ENCODE results near the gene MCM3. TPM values are rescaled to one million over a fixed set of nuclear protein-coding genes. Genes with fewer than 3 reads are reported as not detected.

MCM3 gene
- total RNA-seq, 1 experiment from 2014 or later = 191 TPM

DNA sequence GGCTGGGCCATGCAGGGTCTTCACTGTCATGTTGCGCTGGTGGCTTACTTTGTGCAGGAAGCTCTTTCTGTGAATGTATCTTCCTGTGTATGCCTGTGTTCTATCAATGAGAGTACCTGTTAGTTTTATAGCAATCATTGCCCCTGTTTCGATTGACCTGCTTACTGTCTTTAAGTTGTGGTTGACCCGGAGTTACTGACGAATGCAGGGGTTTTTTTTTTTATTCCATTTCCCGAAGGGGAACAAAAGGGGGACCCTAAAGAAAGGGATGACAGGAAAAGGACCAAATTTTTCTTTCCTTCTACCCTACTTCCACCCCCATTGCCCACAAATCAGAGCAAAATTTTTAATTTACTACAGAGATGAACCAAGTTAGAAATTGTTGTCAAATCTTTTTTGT, 40.1 kb downstream of the MCM3 start, which contains the start of gene IL17F:
TSS of gene IL17F (minus strand) at position 101 of the 400 bp plus-strand sequence. CDS start at position 30, 71 bp downstream.
- ATAC-seq = no peak
- no peaks in the 10 kb centered on the region for H4K20me1 ChIP-seq (ENCODE audit: insufficient read depth)
- peaks cover 8% of the 10 kb centered on the region; the same call in 1 of the 2 replicates for H3K27me3 ChIP-seq (ENCODE audit: insufficient read depth, low read length)
- no peaks in the 10 kb centered on the region for H3K36me3 ChIP-seq (ENCODE audit: control insufficient read depth in 1 of 2, insufficient read depth in 2 of 2, low read length in 2 of 2)
- DNase-seq (ENCODE audit: low read depth, low spot score) = no peak
- RAD21 ChIA-PET (ENCODE audit: low non-redundant PET in 1 of 2, low total read pairs in 2 of 2, uncharacterized antibody in 2 of 2, unreplicated experiment in 2 of 2) = no interaction called here
- no peak for TF ChIP-seq CEBPB (IDR thresholded peaks at IDR 0.05; ENCODE audit: low read depth)
- TF ChIP-seq CBX3 (IDR thresholded peaks at IDR 0.05; ENCODE audit: low read depth) = no peak
- intact Hi-C loops (cut with micrococcal nuclease) = no loop called here
- POLR2A ChIA-PET = no interaction called here
- H3K4me2 ChIP-seq (ENCODE audit: low read length) = no peak within 1 kb of the TSS
- CTCF ChIA-PET = no interaction called here
- H3K9ac ChIP-seq (ENCODE audit: low read length) = no peak within 1 kb of the TSS
- H3K79me2 ChIP-seq (ENCODE audit: insufficient read depth, low read length) = no peaks in the 10 kb centered on the region
- no TSS peak for BruUV-seq (replicated peaks)
- no peak within 1 kb of the TSS for H3K4me3 ChIP-seq (replicated peaks in 1 of 2; ENCODE audit: low read depth in 1 of 2, low read length in 2 of 2)
- H3K9me2 ChIP-seq (ENCODE audit: insufficient read depth) = no peaks in the 10 kb centered on the region
- no peak within 1 kb of the TSS for H2AFZ ChIP-seq (ENCODE audit: low read depth, low read length, poor library complexity, severe bottlenecking)
- no peaks in the 10 kb centered on the region for H3K4me1 ChIP-seq (ENCODE audit: control insufficient read depth in 1 of 2, insufficient read depth in 2 of 2, low read length in 2 of 2)
- H3K9me3 ChIP-seq (ENCODE audit: control insufficient read depth in 1 of 2, insufficient read depth in 1 of 2, low read depth in 1 of 2, low read length in 2 of 2) = no peaks in the 10 kb centered on the region
- H3K27ac ChIP-seq (ENCODE audit: low read depth, low read length) = no peak within 1 kb of the TSS

DNA sequence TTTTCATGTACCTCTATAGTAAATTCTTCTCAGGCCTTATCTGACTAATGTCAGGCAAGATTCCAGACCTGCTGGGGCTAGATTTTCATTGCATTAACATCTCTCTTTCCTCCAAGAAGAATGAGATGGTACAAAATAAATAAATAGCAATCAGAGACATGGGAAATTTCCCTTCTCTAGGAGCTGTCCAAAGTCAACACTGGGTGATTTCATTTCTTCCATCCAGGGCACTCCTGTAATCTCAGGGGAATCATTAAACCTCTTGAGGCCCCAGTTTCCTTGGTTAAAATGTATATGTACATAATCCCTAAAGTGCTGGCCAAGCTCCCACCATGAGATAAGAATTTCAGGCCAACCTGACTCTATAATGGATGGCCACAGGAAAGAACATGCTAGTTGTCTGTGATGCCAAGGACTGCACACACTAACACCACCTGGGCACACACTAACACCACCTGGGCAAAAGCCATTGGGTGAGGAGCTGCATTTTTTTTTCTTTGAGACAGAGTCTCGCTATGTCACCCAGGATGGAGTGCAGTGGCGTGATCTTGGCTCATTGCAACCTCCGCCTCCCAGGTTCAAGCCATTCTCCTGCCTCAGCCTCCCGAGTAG, 41.2 kb downstream of the MCM3 start:
- ATAC-seq = no peak

More for the DNA sequence above, 41.2 kb downstream of the MCM3 start:
- H3K4me1 ChIP-seq (ENCODE audit: control insufficient read depth in 1 of 2, insufficient read depth in 2 of 2, low read length in 2 of 2) = no peaks in the 10 kb centered on the region
- H3K79me2 ChIP-seq (ENCODE audit: insufficient read depth, low read length) = no peaks in the 10 kb centered on the region
- ChIA-PET CTCF (no interaction called here), POLR2A (no interaction called here), RAD21 (ENCODE audit: low non-redundant PET in 1 of 2, low total read pairs in 2 of 2, uncharacterized antibody in 2 of 2, unreplicated experiment in 2 of 2) (no interaction called here)
- H3K27ac ChIP-seq (ENCODE audit: low read depth, low read length) = no peak overlapping the region
- DNase-seq (ENCODE audit: low read depth, low spot score) = no peak
- BruUV-seq (replicated peaks) = no TSS peak
- no peaks in the 10 kb centered on the region; the same call in 1 of the 2 replicates for H3K27me3 ChIP-seq (ENCODE audit: insufficient read depth, low read length)
- H3K4me3 ChIP-seq (replicated peaks in 1 of 2; ENCODE audit: low read depth in 1 of 2, low read length in 2 of 2) = no peak overlapping the region
- no peak overlapping the region for H3K4me2 ChIP-seq (ENCODE audit: low read length)
- H3K36me3 ChIP-seq (ENCODE audit: control insufficient read depth in 1 of 2, insufficient read depth in 2 of 2, low read length in 2 of 2) = no peaks in the 10 kb centered on the region
- H3K9ac ChIP-seq (ENCODE audit: low read length) = no peak overlapping the region
- intact Hi-C loops (cut with micrococcal nuclease) = no loop called here
- TF ChIP-seq, protein P1, sequence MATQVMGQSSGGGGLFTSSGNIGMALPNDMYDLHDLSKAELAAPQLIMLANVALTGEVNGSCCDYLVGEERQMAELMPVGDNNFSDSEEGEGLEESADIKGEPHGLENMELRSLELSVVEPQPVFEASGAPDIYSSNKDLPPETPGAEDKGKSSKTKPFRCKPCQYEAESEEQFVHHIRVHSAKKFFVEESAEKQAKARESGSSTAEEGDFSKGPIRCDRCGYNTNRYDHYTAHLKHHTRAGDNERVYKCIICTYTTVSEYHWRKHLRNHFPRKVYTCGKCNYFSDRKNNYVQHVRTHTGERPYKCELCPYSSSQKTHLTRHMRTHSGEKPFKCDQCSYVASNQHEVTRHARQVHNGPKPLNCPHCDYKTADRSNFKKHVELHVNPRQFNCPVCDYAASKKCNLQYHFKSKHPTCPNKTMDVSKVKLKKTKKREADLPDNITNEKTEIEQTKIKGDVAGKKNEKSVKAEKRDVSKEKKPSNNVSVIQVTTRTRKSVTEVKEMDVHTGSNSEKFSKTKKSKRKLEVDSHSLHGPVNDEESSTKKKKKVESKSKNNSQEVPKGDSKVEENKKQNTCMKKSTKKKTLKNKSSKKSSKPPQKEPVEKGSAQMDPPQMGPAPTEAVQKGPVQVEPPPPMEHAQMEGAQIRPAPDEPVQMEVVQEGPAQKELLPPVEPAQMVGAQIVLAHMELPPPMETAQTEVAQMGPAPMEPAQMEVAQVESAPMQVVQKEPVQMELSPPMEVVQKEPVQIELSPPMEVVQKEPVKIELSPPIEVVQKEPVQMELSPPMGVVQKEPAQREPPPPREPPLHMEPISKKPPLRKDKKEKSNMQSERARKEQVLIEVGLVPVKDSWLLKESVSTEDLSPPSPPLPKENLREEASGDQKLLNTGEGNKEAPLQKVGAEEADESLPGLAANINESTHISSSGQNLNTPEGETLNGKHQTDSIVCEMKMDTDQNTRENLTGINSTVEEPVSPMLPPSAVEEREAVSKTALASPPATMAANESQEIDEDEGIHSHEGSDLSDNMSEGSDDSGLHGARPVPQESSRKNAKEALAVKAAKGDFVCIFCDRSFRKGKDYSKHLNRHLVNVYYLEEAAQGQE (IDR thresholded peaks at IDR 0.05; ENCODE audit: low read depth) = peak; percentile 28
- TF ChIP-seq CEBPB (IDR thresholded peaks at IDR 0.05; ENCODE audit: low read depth) = no peak
- no peak overlapping the region for H2AFZ ChIP-seq (ENCODE audit: low read depth, low read length, poor library complexity, severe bottlenecking)
- H4K20me1 ChIP-seq (ENCODE audit: insufficient read depth) = no peaks in the 10 kb centered on the region
- no peaks in the 10 kb centered on the region for H3K9me2 ChIP-seq (ENCODE audit: insufficient read depth)
- H3K9me3 ChIP-seq (ENCODE audit: control insufficient read depth in 1 of 2, insufficient read depth in 1 of 2, low read depth in 1 of 2, low read length in 2 of 2) = no peaks in the 10 kb centered on the region
